Uterus (tissue), 2 donors: ENCODE results near the gene ZNF292.

ENCODE experiments used
- CTCF ChIP-seq, 4 experiments: fragments of 200-600 bp in 2 of 4; fragments of 450-650 bp in 2 of 4; sonication (generic) in 2 of 4; IDR thresholded peaks; one replicate each; pipeline ENCODE4 v1.5.1; 2016 to 2019; ENCODE audit warnings: antibody characterized with exemption in 4 of 4, mild to moderate bottlenecking in 2 of 4, moderate library complexity in 1 of 4
- POLR2A ChIP-seq, 2 donors: fragments of 450-650 bp; IDR thresholded peaks; one replicate each; pipeline ENCODE4 v1.6.1; 2016; ENCODE audit warnings: antibody characterized with exemption in 2 of 2, mild to moderate bottlenecking in 1 of 2, moderate library complexity in 1 of 2

DNA sequence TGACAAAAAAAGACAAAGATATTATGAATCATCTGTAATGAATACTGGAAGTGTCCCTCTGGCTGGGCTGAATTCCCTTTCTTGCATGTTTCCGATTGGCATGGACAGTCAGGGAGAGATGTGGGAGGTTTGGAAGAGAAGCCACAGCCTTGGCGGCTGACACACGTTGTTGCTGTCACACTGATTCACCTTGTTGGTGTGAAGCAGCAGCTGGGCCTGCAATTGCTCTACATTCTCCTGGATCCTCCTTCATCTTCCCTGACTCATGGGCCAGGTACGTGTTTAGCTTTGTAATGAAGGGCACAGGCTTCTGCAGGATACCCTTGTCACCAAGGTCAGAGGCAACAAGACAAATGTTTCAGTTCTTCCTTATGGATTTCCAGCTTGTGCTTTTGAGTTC, 153.6 kb downstream of the ZNF292 start:
- TF ChIP-seq CTCF (IDR thresholded peaks at IDR 0.05) (no peak), POLR2A (IDR thresholded peaks at IDR 0.05) (no peak)
